Lung (tissue), 12 donors: ENCODE results near the gene DPM1. TPM values are rescaled to one million over a fixed set of nuclear protein-coding genes. Genes with fewer than 3 reads are reported as not detected.

Source experiments
- ATAC-seq: fragments of 200-7000 bp; cut with Tn5 transposase; one replicate; pipeline ENCODE4 v1.9.1; 2020; ENCODE audit warnings: moderate number of reproducible peaks; ENCODE audit not compliant: insufficient read depth, low FRiP score
- DNase-seq, 3 donors: peaks; one replicate each; pipeline ENCODE4 v3.0.0-alpha.2; 2013 to 2017
- H3K27ac ChIP-seq, 2 donors: one replicate each; pipeline ENCODE4 v1.5.1; 2013; ENCODE audit warnings: mild to moderate bottlenecking in 2 of 2, moderate library complexity in 2 of 2, control low read depth in 1 of 2, inconsistent platforms in 1 of 2, low read depth in 1 of 2, low read length in 1 of 2
- H3K27me3 ChIP-seq, 3 donors: one replicate each; pipeline ENCODE4 v1.5.1; 2013; ENCODE audit warnings: low read length in 2 of 3; ENCODE audit not compliant: control insufficient read depth in 3 of 3, insufficient read depth in 3 of 3
- H3K36me3 ChIP-seq, 4 donors: one replicate each; pipeline ENCODE4 v1.5.1; 2013; ENCODE audit warnings: low read length in 4 of 4, mild to moderate bottlenecking in 1 of 4, moderate library complexity in 1 of 4; ENCODE audit not compliant: control insufficient read depth in 4 of 4, insufficient read depth in 4 of 4
- H3K4me1 ChIP-seq, 5 donors: one replicate each; pipeline ENCODE4 v1.5.1; 2013; ENCODE audit warnings: low read length in 5 of 5, mild to moderate bottlenecking in 2 of 5, moderate library complexity in 1 of 5; ENCODE audit not compliant: control insufficient read depth in 5 of 5, insufficient read depth in 5 of 5
- H3K4me3 ChIP-seq: one replicate; pipeline ENCODE4 v1.5.1; 2013; ENCODE audit warnings: mild to moderate bottlenecking, control low read depth, moderate library complexity
- H3K9ac ChIP-seq, 2 donors: one replicate each; pipeline ENCODE4 v1.5.1; 2013; ENCODE audit warnings: low read length in 2 of 2, control low read depth in 1 of 2; ENCODE audit not compliant: insufficient read depth in 1 of 2
- H3K9me3 ChIP-seq, 4 donors: one replicate each; pipeline ENCODE4 v1.5.1; 2013; ENCODE audit warnings: low read length in 3 of 4, mild to moderate bottlenecking in 1 of 4, moderate library complexity in 1 of 4; ENCODE audit not compliant: control insufficient read depth in 4 of 4, insufficient read depth in 3 of 4
- CTCF ChIP-seq: IDR thresholded peaks from 2 replicates; pipeline ENCODE4 v1.5.1; 2012; ENCODE audit warnings: mild to moderate bottlenecking; ENCODE audit errors: control extremely low read depth, extremely low read depth
- WGBS, 2 donors: extraction: QIAGEN DNeasy Blood & Tissue Kit; methylation state at CpG; one replicate each; pipeline ENCODE4 v1.1.7; 2013; 5-methylcytosine and 5-hydroxymethylcytosine counted together
- polyA plus RNA-seq, 2 donors: library from polyadenylated mRNA; stranded (reverse); fragments of 200-250 nt; gene quantifications; one replicate each; pipeline ENCODE4 v1.2.1, GENCODE V29; 2013
- total RNA-seq, 2 donors: library from RNA; depleted of rRNA in 1 of 2; stranded (reverse); fragments of >200 nt in 1 of 2; gene quantifications; one replicate each; pipeline ENCODE4 v1.2.1, GENCODE V29; 2014 to 2021
- donor health status: control.
- donor health status: control.
- donor health status: Bipolar disorder and iron deficiency.
- donor health status: healthy.
- donor health status: DM: yes; HTN: yes; CAD: no.

Gene DPM1
- total and polyA plus RNA-seq, 4 donors = 27.9 to 57.3 (median 33.3) TPM

- H3K27ac ChIP-seq = peak overlapping the region in 1 of 2 donors; percentile 26
- H3K36me3 ChIP-seq = peaks cover 0 to 8% (median under 1%) of the 10 kb centered on the region in 4 donors
- 47 to 57% methylated on average over 3 of the region's 3 CpGs for WGBS, 2 donors
- peaks cover 0 to 47% (median 11%) of the 10 kb centered on the region in 5 donors for H3K4me1 ChIP-seq
- H3K27me3 ChIP-seq = no peaks in the 10 kb centered on the region
- H3K9ac ChIP-seq = no peak overlapping the region
- ATAC-seq (no peak), DNase-seq (no peak)
- no peak for TF ChIP-seq CTCF
- H3K4me3 ChIP-seq = no peak overlapping the region
- H3K9me3 ChIP-seq = no peaks in the 10 kb centered on the region
These were observed 42.9 kb downstream of the DPM1 start for GRCh38 chr20:50915424-50915823.

GRCh38 chr20:50913690-50914375 is 44.5 kb downstream of the DPM1 start:
- Histone ChIP-seq H3K36me3 (peaks cover 0 to 3% (median under 1%) of the 10 kb centered on the region in 4 donors), H3K9ac (no peak overlapping the region), H3K4me1 (peaks cover 0 to 47% (median 7%) of the 10 kb centered on the region in 5 donors), H3K27ac (no peak overlapping the region), H3K27me3 (no peaks in the 10 kb centered on the region), H3K4me3 (no peak overlapping the region), H3K9me3 (no peaks in the 10 kb centered on the region)
- 61 to 71% methylated on average over 2 of the region's 2 CpGs for WGBS, 2 donors
- ATAC-seq (peak; percentile 41), DNase-seq (no peak)
- TF ChIP-seq CTCF = no peak

- Histone ChIP-seq H3K27me3 (no peaks in the 10 kb centered on the region), H3K9me3 (no peaks in the 10 kb centered on the region), H3K9ac (no peak overlapping the region), H3K27ac (no peak overlapping the region), H3K36me3 (peaks cover 0 to 7% (median under 1%) of the 10 kb centered on the region in 4 donors), H3K4me1 (peaks cover 3 to 37% (median 8%) of the 10 kb centered on the region in 5 donors), H3K4me3 (no peak overlapping the region)
- DNase-seq = no peak
- no peak for ATAC-seq
- TF ChIP-seq CTCF = no peak
- WGBS, 2 donors = 56 to 85% methylated on average over 1 of the region's 1 CpG
These were observed 46.6 kb downstream of the DPM1 start for GRCh38 chr20:50911716-50912115.

GRCh38 chr20:50911030-50911429 is 47.3 kb downstream of the DPM1 start:
- TF ChIP-seq CTCF = no peak
- no peaks in the 10 kb centered on the region for H3K9me3 ChIP-seq
- no peak overlapping the region for H3K4me3 ChIP-seq
- ATAC-seq (no peak), DNase-seq (no peak)
- no peak overlapping the region for H3K9ac ChIP-seq
- WGBS, 2 donors = 70 to 78% methylated on average over 3 of the region's 3 CpGs
- H3K36me3 ChIP-seq = peaks cover 0 to 4% (median 0%) of the 10 kb centered on the region in 4 donors
- H3K4me1 ChIP-seq = peaks cover 4 to 34% (median 10%) of the 10 kb centered on the region in 5 donors
- H3K27ac ChIP-seq = no peak overlapping the region
- H3K27me3 ChIP-seq = no peaks in the 10 kb centered on the region
